Karpas-422 (cell line): ENCODE results near the gene PHOSPHO2. TPM values are rescaled to one million over a fixed set of nuclear protein-coding genes. Genes with fewer than 3 reads are reported as not detected.
A peak's percentile ranks its signal among the peaks of the same experiment; 100 is the strongest.
"Not testable (repeated sequence)": the region's sequence is repeated elsewhere in the genome, so short reads cannot be mapped to it uniquely, and the experiment has no call there.

Source experiments
- DNase-seq: peaks from one replicate; pipeline ENCODE4 v3.0.0-alpha.2; 2015
- H2AFZ ChIP-seq: fragments of 200-600 bp; sonication (generic); 2 replicates; pipeline ENCODE4 v1.6.1; 2014; ENCODE audit warnings: antibody characterized with exemption, low read length, mixed read lengths
- H3K27ac ChIP-seq: fragments of 200-600 bp; sonication (generic); 2 replicates; pipeline ENCODE4 v1.5.1; 2014; ENCODE audit warnings: mild to moderate bottlenecking, low read length, moderate library complexity
- H3K27me3 ChIP-seq: fragments of 200-600 bp; sonication (generic); 2 replicates; pipeline ENCODE4 v1.6.1; 2014; ENCODE audit warnings: low read length, mixed read lengths
- H3K36me3 ChIP-seq: fragments of 200-600 bp; sonication (generic); 2 replicates; pipeline ENCODE4 v1.6.1; 2014; ENCODE audit warnings: low read length, mixed read lengths; ENCODE audit not compliant: insufficient read depth
- H3K4me1 ChIP-seq: fragments of 200-600 bp; sonication (generic); 2 replicates; pipeline ENCODE4 v1.6.1; 2014; ENCODE audit warnings: mild to moderate bottlenecking, low read length, mixed read lengths
- H3K4me2 ChIP-seq: fragments of 200-600 bp; sonication (generic); 2 replicates; pipeline ENCODE4 v1.6.1; 2014; ENCODE audit warnings: low read length, low read depth, mild to moderate bottlenecking; ENCODE audit not compliant: poor library complexity, severe bottlenecking
- H3K4me3 ChIP-seq: fragments of 200-600 bp; sonication (generic); 2 replicates; pipeline ENCODE4 v1.5.1; 2014; ENCODE audit warnings: mild to moderate bottlenecking, antibody characterized with exemption, low read length, mixed read lengths
- H3K79me2 ChIP-seq: fragments of 200-600 bp; sonication (generic); 2 replicates; pipeline ENCODE4 v1.6.1; 2014; ENCODE audit warnings: mild to moderate bottlenecking, low read length, mixed read lengths
- H3K9ac ChIP-seq: fragments of 200-600 bp; sonication (generic); 2 replicates; pipeline ENCODE4 v1.6.0; 2014; ENCODE audit warnings: low read length
- H3K9me2 ChIP-seq: fragments of 200-600 bp; sonication (generic), shearing (Covaris generic); replicated peaks from 2 replicates; pipeline ENCODE4 v1.6.0; 2014; ENCODE audit warnings: mild to moderate bottlenecking, low read length, moderate library complexity; ENCODE audit not compliant: insufficient read depth
- H3K9me3 ChIP-seq: fragments of 300-700, 200-600 bp; sonication (generic); 2 replicates; pipeline ENCODE4 v1.6.1; 2014; ENCODE audit warnings: low read length, mixed read lengths
- H4K20me1 ChIP-seq: fragments of 200-600 bp; sonication (generic); 2 replicates; pipeline ENCODE4 v1.6.1; 2014; ENCODE audit warnings: mild to moderate bottlenecking, antibody characterized with exemption, low read length, low read depth; ENCODE audit not compliant: insufficient read depth
- total RNA-seq: library from RNA; depleted of rRNA; stranded (reverse); fragments of >200 nt; shearing (Covaris generic); gene quantifications from 2 replicates; pipeline ENCODE4 v1.2.3, GENCODE V29; 2014; ENCODE audit warnings: low replicate concordance

The PHOSPHO2 gene
- total RNA-seq, 1 experiment from 2014 or later, result 13.0 TPM

DNA sequence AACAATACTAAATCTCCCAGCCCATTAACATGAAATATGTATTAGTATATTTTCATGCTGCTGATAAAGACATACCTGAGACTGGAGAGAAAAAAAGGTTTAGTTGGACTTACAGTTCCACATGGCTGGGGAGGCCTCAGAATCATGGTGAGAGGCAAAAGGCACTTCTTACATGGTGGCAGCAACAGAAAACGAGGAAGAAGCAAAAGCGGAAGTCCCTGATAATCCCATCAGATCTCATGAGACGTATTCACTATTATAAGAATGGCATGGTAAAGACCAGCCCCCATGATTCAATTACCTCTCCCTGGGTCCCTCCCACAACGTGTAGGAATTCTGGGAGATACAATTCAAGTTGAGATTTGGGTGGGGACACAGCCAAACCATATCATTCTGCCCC is 7.4 kb upstream of the PHOSPHO2 start:
- H2AFZ ChIP-seq, H3K4me3 ChIP-seq, H3K36me3 ChIP-seq, H3K27ac ChIP-seq, H3K9me2 ChIP-seq, H3K27me3 ChIP-seq, H3K4me1 ChIP-seq, H4K20me1 ChIP-seq, H3K79me2 ChIP-seq, H3K4me2 ChIP-seq, H3K9ac ChIP-seq: not testable (repeated sequence)
- peak; percentile 64 for DNase-seq
- H3K9me3 ChIP-seq, result peaks cover 20% of the 10 kb centered on the region

- H3K27me3 ChIP-seq, DNase-seq, H3K79me2 ChIP-seq, H3K9me2 ChIP-seq, H3K27ac ChIP-seq, H2AFZ ChIP-seq, H3K4me3 ChIP-seq, H3K36me3 ChIP-seq, H3K4me2 ChIP-seq, H3K9ac ChIP-seq, H4K20me1 ChIP-seq, H3K4me1 ChIP-seq: not testable (repeated sequence)
- peaks cover 20% of the 10 kb centered on the region for H3K9me3 ChIP-seq
Observed at GRCh38 chr2:169687943-169688342, 6.3 kb upstream of the PHOSPHO2 start.

GRCh38 chr2:169690958-169691357 is 3.3 kb upstream of the PHOSPHO2 start:
- Histone ChIP-seq H4K20me1 (no peaks in the 10 kb centered on the region), H3K36me3 (no peaks in the 10 kb centered on the region; the same call in 1 of the 2 replicates), H3K4me1 (peaks cover 26% of the 10 kb centered on the region), H3K79me2 (peaks cover 15% of the 10 kb centered on the region), H3K27ac (no peak overlapping the region), H2AFZ (no peak overlapping the region), H3K27me3 (no peaks in the 10 kb centered on the region; the same call in 1 of the 2 replicates), H3K9me3 (peaks cover 20% of the 10 kb centered on the region), H3K4me2 (no peak overlapping the region), H3K4me3 (no peak overlapping the region), H3K9me2 (no peaks in the 10 kb centered on the region), H3K9ac (no peak overlapping the region)
- DNase-seq, result no peak

DNA sequence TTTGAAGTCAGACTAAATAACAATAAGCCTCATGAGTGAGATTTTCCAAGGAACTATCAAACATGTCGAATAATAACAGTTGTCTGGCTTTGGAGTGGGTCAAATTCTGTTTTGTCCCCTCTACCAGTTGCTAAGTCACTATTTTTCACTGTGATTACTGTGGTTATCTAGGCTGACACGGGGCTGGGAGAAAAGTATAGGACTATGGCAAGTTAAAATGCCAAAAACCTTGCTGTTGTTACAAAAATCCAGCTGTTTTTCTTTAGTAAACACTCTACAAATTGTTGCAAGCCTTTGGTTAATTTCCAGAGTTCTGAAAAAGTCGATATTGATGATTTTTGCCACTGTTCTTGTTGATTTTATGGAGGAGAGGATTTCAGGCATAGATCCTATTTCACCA is 1.6 kb upstream of the PHOSPHO2 start:
- Histone ChIP-seq H3K27ac (no peak overlapping the region), H3K27me3 (no peaks in the 10 kb centered on the region; the same call in 1 of the 2 replicates), H3K9ac (no peak overlapping the region), H3K4me1 (peaks cover 23% of the 10 kb centered on the region), H3K4me3 (no peak overlapping the region), H3K9me2 (no peaks in the 10 kb centered on the region), H3K79me2 (peaks cover 20% of the 10 kb centered on the region), H3K36me3 (peaks cover 6% of the 10 kb centered on the region), H2AFZ (no peak overlapping the region), H4K20me1 (no peaks in the 10 kb centered on the region), H3K9me3 (peaks cover 17% of the 10 kb centered on the region), H3K4me2 (no peak overlapping the region)
- DNase-seq, result no peak

- peaks cover 23% of the 10 kb centered on the region for H3K4me1 ChIP-seq
- H2AFZ ChIP-seq, result no peak overlapping the region
- H3K4me2 ChIP-seq, result peak overlapping the region; percentile 95
- peaks cover 6% of the 10 kb centered on the region for H3K36me3 ChIP-seq
- H3K4me3 ChIP-seq, result peak overlapping the region; percentile 82
- no peaks in the 10 kb centered on the region for H4K20me1 ChIP-seq
- H3K27me3 ChIP-seq, result no peaks in the 10 kb centered on the region; the same call in 1 of the 2 replicates
- no peaks in the 10 kb centered on the region for H3K9me2 ChIP-seq
- H3K9me3 ChIP-seq, result peaks cover 17% of the 10 kb centered on the region
- DNase-seq, result peak; percentile 68
- no peak overlapping the region for H3K27ac ChIP-seq
- peak overlapping the region; percentile 81 for H3K9ac ChIP-seq
- peaks cover 20% of the 10 kb centered on the region for H3K79me2 ChIP-seq
Observed at GRCh38 chr2:169693360-169693759, 909 bp upstream of the PHOSPHO2 start.

- H2AFZ ChIP-seq, result peak overlapping the region; percentile 91
- peak overlapping the region; percentile 20 for H3K27ac ChIP-seq
- H3K4me2 ChIP-seq, result peak overlapping the region; percentile 95
- H3K9me3 ChIP-seq, result peaks cover 13% of the 10 kb centered on the region
- peaks cover 23% of the 10 kb centered on the region for H3K4me1 ChIP-seq
- no peaks in the 10 kb centered on the region for H3K9me2 ChIP-seq
- H3K36me3 ChIP-seq, result peaks cover 6% of the 10 kb centered on the region
- peak overlapping the region; percentile 82 for H3K4me3 ChIP-seq
- DNase-seq, result peak; percentile 47
- H3K27me3 ChIP-seq, result no peaks in the 10 kb centered on the region; the same call in 1 of the 2 replicates
- no peaks in the 10 kb centered on the region for H4K20me1 ChIP-seq
- H3K79me2 ChIP-seq, result peaks cover 20% of the 10 kb centered on the region
- peak overlapping the region; percentile 81 for H3K9ac ChIP-seq
Observed at GRCh38 chr2:169694894-169695260, 608 bp downstream of the PHOSPHO2 start.

DNA sequence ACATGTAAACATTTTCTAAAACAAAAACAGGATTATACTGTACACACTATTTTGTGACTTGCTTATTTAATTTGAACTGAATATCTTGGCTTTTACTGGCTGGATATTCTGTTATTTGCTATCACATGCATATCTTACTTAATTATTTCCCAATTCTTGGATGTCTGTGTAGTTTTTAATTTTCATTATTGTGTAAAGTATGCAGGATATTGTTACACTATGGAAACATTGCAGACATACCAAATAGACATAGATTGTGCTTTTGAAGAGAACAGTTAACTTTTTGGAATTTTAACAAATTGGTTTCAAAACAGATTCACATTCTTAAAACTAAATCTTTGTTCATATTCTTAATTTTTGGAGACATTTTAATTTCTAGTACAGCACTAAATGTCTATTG is 2.1 kb downstream of the PHOSPHO2 start:
- Histone ChIP-seq H2AFZ (no peak overlapping the region), H3K27me3 (no peaks in the 10 kb centered on the region; the same call in 1 of the 2 replicates), H3K79me2 (peaks cover 20% of the 10 kb centered on the region), H3K9ac (no peak overlapping the region), H3K4me1 (peaks cover 23% of the 10 kb centered on the region), H3K4me3 (no peak overlapping the region), H3K9me2 (no peaks in the 10 kb centered on the region), H3K9me3 (peaks cover 5% of the 10 kb centered on the region), H4K20me1 (no peaks in the 10 kb centered on the region), H3K4me2 (no peak overlapping the region), H3K36me3 (peaks cover 11% of the 10 kb centered on the region), H3K27ac (no peak overlapping the region)
- no peak for DNase-seq

DNA sequence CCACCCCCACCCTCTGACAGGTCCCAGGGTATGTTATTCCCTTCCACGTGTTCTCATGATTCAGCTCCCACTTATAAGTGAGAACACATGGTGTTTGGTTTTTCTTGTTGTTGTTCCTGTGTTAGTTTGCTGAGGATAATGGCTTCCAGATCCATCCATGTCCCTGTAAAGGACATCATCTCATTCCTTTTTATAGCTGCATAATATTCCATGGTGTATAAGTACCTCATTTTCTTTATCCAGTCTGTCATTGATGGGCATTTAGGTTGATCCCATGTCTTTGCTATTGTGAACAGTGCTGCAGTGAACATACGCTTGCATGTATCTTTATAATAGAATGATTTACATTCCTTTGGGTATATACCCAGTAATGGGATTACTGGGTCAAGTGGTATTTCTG is 4.9 kb downstream of the PHOSPHO2 start:
- DNase-seq, H4K20me1 ChIP-seq, H3K27me3 ChIP-seq, H3K9me3 ChIP-seq, H3K9ac ChIP-seq, H3K27ac ChIP-seq, H3K9me2 ChIP-seq, H3K4me3 ChIP-seq, H2AFZ ChIP-seq, H3K4me2 ChIP-seq: not testable (repeated sequence)
- Histone ChIP-seq H3K4me1 (peaks cover 12% of the 10 kb centered on the region), H3K36me3 (peaks cover 11% of the 10 kb centered on the region; the same call in 1 of the 2 replicates), H3K79me2 (peaks cover 20% of the 10 kb centered on the region)

DNA sequence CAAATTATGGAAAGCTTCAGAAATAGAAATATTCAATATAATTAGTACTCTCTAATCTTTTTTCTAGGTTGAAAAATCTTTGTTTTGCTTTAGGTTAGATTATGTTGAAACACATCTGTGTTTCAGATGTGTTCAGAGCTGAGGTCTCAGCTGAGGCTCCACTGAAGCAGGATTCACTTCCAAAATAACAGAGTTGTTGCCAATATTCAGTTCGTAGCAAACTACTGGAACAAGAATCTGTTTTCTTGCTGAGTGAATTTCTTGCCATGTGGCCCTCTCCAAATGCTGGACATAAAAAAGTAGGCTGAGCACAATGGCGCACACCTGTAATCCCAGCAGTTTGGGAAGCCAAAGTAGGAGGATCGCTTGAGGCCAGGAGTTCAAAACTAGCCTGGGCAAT is 8.7 kb downstream of the PHOSPHO2 start:
- Histone ChIP-seq H3K36me3 (peaks cover 5% of the 10 kb centered on the region; the same call in 1 of the 2 replicates), H3K4me3 (no peak overlapping the region), H3K4me2 (no peak overlapping the region), H3K9me2 (no peaks in the 10 kb centered on the region), H3K9me3 (no peaks in the 10 kb centered on the region), H3K27me3 (no peaks in the 10 kb centered on the region), H3K4me1 (no peaks in the 10 kb centered on the region), H2AFZ (no peak overlapping the region), H3K27ac (no peak overlapping the region), H4K20me1 (no peaks in the 10 kb centered on the region), H3K9ac (no peak overlapping the region), H3K79me2 (no peaks in the 10 kb centered on the region)
- no peak for DNase-seq
